ENCODE measurements around the gene IRF3. TPM values are rescaled to one million over a fixed set of nuclear protein-coding genes. Genes with fewer than 3 reads are reported as not detected.

IRF3 gene
- total RNA-seq, 1 donor from 2014 or later: 40.1 TPM

GRCh38 chr19:49651820-49652550 lies 13.7 kb downstream of the IRF3 start:
- no peaks in the 10 kb centered on the region for H3K36me3 Mint-ChIP-seq (ENCODE audit: unreplicated experiment)
- no peak overlapping the region for H3K4me3 Mint-ChIP-seq (ENCODE audit: unreplicated experiment)
- H3K4me1 Mint-ChIP-seq (ENCODE audit: low read depth, unreplicated experiment): peaks cover 9% of the 10 kb centered on the region
- peaks cover 2% of the 10 kb centered on the region for H3K27me3 Mint-ChIP-seq (ENCODE audit: unreplicated experiment)
- no peak overlapping the region for H3K27ac Mint-ChIP-seq (ENCODE audit: unreplicated experiment)
- TF ChIP-seq CTCF (IDR thresholded peaks at IDR 0.05; ENCODE audit: partially characterized antibody, unreplicated experiment): no peak
- peaks cover 6% of the 10 kb centered on the region for H3K9me3 Mint-ChIP-seq (ENCODE audit: unreplicated experiment)
- DNase-seq: no peak

DNA sequence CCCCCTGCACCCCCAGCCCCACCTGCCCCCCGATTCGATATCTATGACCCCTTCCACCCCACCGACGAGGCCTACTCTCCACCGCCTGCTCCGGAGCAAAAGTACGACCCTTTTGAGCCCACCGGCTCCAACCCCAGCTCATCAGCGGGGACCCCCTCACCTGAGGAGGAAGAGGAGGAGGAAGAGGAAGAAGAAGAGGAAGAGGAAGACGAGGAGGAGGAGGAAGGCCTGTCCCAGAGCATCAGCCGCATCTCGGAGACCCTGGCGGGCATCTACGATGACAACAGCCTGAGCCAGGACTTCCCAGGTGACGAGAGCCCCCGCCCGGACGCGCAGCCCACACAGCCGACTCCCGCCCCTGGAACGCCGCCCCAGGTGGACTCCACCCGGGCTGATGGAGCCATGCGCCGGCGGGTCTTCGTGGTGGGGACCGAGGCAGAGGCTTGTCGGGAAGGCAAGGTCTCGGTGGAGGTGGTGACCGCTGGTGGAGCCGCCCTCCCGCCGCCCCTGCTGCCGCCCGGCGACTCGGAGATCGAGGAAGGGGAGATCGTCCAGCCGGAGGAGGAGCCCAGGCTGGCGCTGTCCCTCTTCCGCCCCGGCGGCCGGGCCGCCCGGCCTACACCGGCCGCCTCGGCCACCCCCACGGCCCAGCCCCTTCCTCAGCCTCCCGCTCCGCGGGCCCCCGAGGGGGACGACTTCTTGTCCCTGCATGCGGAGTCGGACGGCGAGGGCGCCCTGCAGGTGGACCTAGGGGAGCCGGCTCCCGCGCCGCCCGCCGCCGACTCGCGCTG lies 14.4 kb downstream of the IRF3 start:
- Mint-ChIP-seq H3K4me1 (ENCODE audit: low read depth, unreplicated experiment) (peaks cover 1% of the 10 kb centered on the region), H3K27ac (ENCODE audit: unreplicated experiment) (no peak overlapping the region), H3K9me3 (ENCODE audit: unreplicated experiment) (peaks cover 6% of the 10 kb centered on the region), H3K36me3 (ENCODE audit: unreplicated experiment) (no peaks in the 10 kb centered on the region), H3K27me3 (ENCODE audit: unreplicated experiment) (no peaks in the 10 kb centered on the region), H3K4me3 (ENCODE audit: unreplicated experiment) (no peak overlapping the region)
- no peak for DNase-seq
- TF ChIP-seq CTCF (IDR thresholded peaks at IDR 0.05; ENCODE audit: partially characterized antibody, unreplicated experiment): no peak

DNA sequence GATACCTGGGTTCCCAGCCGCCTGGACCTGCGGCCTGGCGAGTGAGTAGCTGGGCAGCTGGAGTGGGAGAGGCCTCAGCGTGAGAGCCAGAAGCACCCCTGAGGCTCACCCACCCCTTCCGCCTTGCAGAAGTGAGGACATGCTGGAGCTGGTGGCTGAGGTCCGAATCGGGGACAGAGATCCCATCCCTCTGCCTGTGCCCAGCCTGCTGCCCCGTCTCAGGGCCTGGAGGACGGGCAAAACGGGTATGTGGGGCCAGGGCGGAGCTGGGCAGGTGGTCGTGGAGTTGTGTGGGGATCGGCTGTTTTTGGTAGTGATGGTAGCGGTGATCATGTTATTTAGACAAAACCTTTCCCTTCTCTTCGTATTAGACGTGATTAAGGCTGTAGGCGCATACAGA lies 19.1 kb downstream of the IRF3 start:
- no peak for TF ChIP-seq CTCF (IDR thresholded peaks at IDR 0.05; ENCODE audit: partially characterized antibody, unreplicated experiment)
- Mint-ChIP-seq H3K4me3 (ENCODE audit: unreplicated experiment) (no peak overlapping the region), H3K27me3 (ENCODE audit: unreplicated experiment) (peaks cover 7% of the 10 kb centered on the region), H3K9me3 (ENCODE audit: unreplicated experiment) (peaks cover 12% of the 10 kb centered on the region), H3K27ac (ENCODE audit: unreplicated experiment) (no peak overlapping the region), H3K4me1 (ENCODE audit: low read depth, unreplicated experiment) (peaks cover 20% of the 10 kb centered on the region), H3K36me3 (ENCODE audit: unreplicated experiment) (no peaks in the 10 kb centered on the region)
- no peak for DNase-seq

DNA sequence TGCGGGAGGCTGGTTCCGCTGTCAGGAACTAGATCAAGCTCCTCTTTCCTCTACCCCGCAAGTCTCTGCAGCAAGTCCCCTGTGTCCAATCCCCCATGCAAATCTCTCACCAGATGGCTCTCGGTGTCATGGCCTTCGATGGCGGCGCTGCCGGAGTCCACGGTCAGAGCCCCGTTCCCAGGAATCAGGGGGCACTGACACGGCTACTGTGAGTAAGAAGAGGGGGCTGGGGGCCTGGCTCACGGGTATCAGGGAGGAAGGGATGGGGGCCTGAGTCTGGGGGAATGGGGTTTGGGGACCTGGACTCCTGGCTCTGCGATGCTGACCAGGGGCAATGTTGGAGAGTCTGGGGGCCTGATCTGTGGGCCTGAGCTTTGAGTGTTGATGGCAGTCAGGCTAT lies 19.7 kb downstream of the IRF3 start:
- TF ChIP-seq CTCF (IDR thresholded peaks at IDR 0.05; ENCODE audit: partially characterized antibody, unreplicated experiment): no peak
- Mint-ChIP-seq H3K36me3 (ENCODE audit: unreplicated experiment) (no peaks in the 10 kb centered on the region), H3K27me3 (ENCODE audit: unreplicated experiment) (peaks cover 7% of the 10 kb centered on the region), H3K4me3 (ENCODE audit: unreplicated experiment) (peak overlapping the region; percentile 30), H3K9me3 (ENCODE audit: unreplicated experiment) (peaks cover 12% of the 10 kb centered on the region), H3K27ac (ENCODE audit: unreplicated experiment) (peak overlapping the region; percentile 62), H3K4me1 (ENCODE audit: low read depth, unreplicated experiment) (peaks cover 21% of the 10 kb centered on the region)
- DNase-seq: no peak

GRCh38 chr19:49645592-49645991 lies 20.1 kb downstream of the IRF3 start:
- no peaks in the 10 kb centered on the region for H3K36me3 Mint-ChIP-seq (ENCODE audit: unreplicated experiment)
- peaks cover 25% of the 10 kb centered on the region for H3K4me1 Mint-ChIP-seq (ENCODE audit: low read depth, unreplicated experiment)
- no peak for TF ChIP-seq CTCF (IDR thresholded peaks at IDR 0.05; ENCODE audit: partially characterized antibody, unreplicated experiment)
- H3K9me3 Mint-ChIP-seq (ENCODE audit: unreplicated experiment): peaks cover 11% of the 10 kb centered on the region
- H3K4me3 Mint-ChIP-seq (ENCODE audit: unreplicated experiment): peak overlapping the region; percentile 30
- H3K27me3 Mint-ChIP-seq (ENCODE audit: unreplicated experiment): peaks cover 7% of the 10 kb centered on the region
- DNase-seq: no peak
- peak overlapping the region; percentile 62 for H3K27ac Mint-ChIP-seq (ENCODE audit: unreplicated experiment)
